ENCODE measurements around the gene IRAG1.
A peak's percentile ranks its signal among the peaks of the same experiment; 100 is the strongest.

Gene IRAG1

DNA sequence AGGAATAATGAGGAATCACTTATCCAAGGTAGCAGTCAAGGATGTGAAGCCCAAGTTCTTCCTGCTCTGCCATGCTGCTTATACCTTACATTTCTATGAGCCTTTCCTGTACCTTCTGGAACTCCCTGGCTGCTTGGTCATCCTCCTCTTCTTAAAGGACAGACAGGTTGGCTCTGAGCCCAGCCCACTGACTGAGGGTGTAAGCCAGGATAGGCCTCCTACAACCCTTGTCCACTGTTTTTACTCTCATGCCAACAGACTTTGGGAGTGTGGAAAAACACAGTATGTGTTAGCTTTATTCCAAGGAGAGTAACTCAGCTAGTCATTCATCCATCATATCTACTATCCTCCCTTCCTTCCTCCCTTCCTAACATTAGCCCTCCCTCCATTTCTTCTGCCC lies 47.5 kb downstream of the IRAG1 start:
- peak in 1 of 51 donors; percentile 18 for DNase-seq

DNA sequence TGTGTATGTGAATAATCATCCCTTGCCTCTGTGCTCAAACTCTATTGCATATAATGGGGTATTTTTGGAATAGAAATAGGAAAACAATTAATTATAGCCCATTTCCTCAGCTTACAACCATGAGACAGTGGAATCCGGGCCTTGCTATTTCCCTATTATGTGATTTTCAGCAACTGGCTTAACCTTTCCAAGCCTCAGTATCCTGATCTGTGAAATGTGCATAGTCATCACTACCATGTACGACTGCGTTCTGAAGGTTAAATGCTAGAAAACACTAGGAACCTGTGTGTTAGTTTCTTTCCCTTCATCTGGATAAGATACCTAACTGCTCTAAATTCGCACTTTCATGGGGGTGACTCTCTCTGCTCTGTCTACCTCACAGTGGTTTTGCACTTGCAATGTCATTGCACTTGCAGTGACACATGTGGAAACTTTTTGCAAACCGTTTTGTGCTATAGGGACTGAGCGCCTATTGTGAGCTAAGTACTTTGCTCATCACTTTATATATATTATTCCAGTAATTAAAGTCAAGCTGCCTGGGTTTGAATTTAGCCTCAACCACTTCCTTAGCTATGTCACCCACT lies 48.3 kb downstream of the IRAG1 start:
- DNase-seq = no peak

All from hypothalamus (tissue), 51 donors.